DMS53 treated with DMSO at 0.1 percent for 48 hours (cell line): Measurements from ENCODE around the gene ATP8A1.

ENCODE experiments used
- DNase-seq: peaks from one replicate; lab custom pipeline; 2025; ENCODE audit not compliant: unreplicated experiment; lab: John Stamatoyannopoulos, UW

Gene ATP8A1

DNA sequence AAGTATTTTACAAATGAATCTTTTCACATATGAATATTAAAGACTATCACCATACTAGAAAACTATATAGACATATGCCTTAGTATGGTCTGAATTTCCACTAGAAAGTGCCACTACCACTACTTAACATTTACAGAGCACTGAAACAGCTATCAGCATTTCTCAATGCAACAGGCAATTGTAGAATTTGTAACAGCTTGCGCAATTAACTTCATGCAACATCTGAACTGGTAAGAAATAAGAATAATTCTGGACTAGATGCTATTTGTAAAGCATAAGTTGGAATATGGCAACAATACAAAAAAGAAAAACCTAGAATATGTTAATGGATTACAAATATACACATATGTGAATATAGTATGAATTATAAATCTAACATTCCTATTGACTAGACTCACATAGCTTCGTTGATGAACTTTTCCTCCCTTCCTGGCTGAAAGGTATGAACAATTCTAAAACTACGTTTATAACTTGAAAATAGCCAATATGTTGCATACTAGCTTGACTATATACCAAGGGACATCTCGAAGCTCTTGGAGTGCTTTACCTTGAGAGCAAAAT is 82.0 kb downstream of the ATP8A1 start:
- no peak for DNase-seq

DNA sequence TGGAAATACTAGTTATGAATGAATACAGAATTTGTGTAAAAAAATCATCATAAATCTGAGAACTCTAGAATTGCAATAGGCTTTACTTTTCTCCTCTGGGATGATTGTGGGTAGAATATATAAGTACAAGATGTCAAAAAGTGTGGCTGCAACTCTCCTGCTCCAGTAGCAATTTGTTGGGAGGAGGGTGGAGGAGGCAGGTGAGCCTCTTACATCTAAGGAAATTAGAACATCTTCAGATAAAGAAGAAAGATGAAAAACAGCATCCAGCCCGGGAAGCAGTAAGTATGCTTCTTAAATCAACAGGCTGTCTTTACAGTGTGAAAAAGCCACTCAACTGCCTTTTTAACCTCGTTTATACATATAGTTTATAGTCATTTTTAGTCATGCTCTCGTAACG is 83.7 kb downstream of the ATP8A1 start:
- DNase-seq, result no peak

DNA sequence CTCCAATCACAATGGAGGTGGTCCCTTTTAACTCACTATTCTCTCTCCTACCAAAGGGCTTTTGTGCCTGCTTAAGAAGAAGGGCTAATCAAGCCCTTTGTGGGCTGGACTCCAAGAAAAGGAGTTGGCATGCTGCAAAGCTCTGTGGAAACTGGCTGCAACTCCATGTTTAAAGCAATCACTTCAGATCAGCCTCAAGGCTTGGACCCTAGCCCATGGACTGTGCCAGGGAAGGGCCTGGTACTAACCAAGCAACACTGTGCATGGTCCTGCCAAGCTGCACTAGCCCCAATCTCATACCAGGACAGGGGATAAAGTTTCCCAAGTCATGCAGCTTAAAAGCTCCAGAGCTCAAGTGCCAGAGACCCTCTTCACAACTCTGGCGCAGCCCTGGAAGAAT is 86.7 kb downstream of the ATP8A1 start:
- no peak for DNase-seq

DNA sequence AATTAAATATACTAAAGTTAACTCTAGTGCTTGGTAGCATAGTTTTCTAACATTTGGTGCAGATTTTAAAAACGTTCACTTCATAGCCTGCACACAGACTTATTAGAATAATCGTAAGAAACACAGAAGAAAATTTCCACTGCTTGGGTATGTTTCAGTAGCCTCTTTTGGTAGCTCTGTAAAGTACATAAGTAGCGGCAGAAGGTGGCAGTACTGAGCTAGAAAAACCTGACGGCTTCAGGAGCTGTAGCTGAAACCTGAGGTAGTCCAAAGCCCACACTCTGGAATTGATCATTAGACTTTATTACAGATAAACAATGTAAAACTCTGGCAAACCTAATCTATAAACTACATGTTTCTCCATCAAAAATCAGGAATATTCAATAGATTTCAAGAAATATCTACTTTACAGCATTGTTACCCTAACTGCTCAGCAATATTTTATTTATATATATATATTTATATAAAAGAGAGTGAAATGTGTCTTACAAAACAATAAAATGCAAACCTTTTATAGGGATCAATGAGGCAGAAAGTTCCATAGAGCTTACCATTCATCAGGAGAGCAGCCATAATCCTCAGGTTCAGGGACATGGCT is 88.2 kb downstream of the ATP8A1 start:
- DNase-seq, result peak; percentile 85

DNA sequence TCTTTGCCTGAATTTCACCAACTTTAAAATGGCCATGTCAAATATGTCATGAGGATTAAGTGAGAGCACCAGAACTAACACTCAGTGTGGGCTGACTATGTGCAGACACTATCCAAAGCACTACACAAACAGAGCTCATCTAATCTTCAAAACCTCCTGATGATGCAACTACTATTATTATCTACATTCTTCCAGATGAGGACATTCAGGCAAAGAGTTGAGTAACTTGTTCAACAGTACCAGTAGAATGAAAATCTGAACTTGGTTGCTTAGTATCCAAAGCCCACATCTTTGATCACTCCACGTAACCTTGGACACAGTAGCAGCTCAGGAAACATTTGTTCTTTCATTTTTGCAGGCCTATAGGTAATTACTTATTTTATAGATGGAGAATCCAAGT is 90.1 kb downstream of the ATP8A1 start:
- DNase-seq, result no peak

DNA sequence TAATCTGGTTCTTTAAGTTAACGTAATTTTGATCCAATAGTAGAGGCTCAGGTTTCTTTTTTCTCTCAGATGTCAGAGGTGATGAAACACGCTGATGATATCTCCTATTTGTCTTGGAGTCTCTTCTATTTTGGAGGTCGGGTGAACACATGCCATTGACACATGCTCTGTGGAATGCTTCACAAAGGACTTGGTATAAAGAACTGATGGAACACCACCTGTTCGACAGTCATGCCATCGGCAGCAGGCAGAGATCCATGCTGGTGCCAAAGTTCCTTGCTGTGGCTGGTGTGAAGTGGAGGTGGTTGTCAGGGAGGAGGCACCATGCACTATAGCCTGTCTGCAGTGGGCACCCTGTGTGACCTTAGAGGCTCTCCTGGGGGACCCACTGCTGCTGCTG is 94.9 kb downstream of the ATP8A1 start:
- DNase-seq, result no peak

DNA sequence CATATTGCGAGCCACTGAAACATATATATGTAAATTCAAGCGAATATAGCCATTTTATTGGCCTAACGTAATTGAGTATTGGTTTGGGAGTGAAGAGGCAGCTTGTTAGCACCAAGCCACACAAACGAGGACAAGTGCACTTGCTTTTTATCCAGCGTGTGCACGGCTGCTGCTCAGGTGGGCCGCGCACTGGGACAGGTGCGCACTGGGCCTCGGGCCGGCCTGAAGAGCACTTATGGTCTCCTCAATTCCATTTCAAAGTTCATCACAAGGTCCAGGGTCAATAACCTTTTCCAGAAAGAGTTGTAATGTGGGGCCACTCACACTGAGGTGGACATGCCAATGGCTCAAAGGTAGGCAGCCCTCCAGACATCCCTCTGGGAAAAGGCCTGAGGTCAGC is 95.9 kb downstream of the ATP8A1 start:
- no peak for DNase-seq

DNA sequence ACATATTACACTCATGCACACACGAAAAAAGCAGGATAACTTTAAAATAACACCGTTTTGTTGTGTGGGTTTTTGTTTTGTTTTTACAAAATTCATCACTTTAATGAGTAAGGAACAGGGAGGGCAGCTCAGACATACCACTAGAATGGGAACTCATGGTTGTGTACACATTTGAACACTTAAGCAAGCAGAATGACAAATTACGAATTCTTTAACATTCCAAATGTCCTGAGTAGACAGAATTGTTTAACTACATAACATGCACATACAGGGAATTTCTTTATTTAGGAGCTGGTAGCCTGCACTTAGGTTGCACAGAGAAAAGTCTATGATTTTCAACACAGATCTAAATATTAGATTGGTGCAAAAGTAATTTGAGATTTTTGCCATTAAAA is 96.4 kb downstream of the ATP8A1 start:
- DNase-seq, result no peak

DNA sequence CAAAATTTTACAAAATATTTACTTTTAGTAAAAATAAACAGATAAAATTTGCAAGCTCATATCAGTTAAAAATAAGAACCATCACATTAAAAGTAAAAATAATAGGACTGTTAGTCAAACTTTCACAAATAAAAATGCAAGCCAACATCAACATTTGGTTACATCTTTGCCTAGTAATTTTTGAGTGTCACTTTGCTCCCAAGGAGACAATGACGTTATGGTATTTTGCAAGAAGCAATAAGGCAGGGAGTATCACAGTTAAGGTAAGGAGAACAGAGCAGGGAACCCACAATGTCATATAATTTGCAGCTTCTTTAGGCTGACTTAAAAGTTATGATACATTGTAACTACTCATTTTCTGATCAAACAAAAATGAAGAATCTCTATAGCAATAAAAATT is 98.7 kb downstream of the ATP8A1 start:
- no peak for DNase-seq

DNA sequence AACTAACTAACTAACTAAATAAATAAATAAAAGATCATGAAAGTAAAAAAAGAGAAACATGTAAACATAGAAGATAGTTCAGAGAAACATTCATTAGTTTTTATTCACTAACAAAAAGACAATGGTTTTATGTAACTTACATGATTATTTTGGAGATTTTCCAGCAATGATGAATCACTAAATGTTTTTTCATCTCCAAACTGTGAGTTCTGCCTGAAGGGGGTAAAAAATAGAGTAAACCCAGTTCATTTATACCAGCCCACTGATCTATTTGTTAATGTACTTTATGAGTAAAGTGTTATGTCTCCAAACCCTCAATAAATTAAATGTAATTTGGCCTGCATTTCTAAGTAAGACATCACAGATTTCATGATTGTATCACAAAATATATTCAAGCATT is 101.1 kb downstream of the ATP8A1 start:
- no peak for DNase-seq

DNA sequence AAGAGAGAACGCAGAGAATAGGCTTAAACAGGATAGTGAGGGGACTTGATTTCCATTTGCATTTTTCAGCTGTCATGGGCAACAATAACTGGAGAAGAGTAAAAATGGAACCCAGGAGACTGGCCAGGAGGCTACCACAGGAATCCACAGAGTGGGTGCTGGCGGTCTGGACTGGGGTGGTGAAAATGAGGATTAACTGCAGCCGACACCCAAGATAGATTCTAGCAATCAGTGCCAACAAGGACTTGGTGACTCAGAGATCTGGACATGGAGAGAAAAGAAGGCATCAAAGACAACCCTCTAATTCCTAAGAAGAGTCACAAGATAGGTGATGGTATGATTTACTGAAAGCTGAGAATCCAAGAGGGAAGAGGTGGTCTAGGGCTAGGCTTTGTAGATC is 102.8 kb downstream of the ATP8A1 start:
- no peak for DNase-seq

DNA sequence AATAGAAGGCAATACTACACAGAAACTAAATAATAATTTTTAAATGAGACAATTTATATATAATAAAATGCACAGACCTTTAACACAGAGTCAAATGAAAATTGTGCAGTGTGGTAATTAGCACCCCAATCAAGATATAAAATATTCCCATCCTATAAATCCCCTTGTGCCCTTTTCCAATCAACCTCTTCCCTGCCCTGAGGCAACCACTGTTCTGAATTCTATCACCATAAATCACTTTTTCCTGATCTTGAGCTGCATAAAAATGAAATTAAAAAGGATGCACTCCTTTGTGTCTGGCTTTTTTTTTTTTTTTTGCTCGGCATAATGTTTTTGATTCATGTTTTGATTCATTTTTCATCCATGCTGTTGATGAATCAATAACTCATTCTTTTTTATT is 107.0 kb downstream of the ATP8A1 start:
- no peak for DNase-seq

DNA sequence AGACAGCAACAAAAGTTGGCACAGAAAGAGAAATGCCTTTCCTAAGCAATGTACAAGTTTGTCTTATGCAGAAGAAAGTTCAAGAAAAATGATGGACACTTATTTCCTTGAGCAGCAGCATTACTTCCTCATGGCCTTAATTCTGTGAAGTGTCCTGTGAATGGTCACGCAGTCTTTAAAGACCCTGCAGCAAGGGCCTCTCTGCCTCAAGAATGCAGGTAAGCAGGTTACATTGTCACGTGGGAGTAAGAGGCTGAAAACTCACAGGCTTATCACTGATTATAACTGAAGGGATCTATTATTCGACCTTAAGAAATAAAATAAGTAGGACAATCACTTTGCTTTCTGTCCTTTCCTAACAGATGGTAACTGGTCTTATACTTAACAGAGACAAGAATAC is 109.1 kb downstream of the ATP8A1 start:
- DNase-seq, result no peak

DNA sequence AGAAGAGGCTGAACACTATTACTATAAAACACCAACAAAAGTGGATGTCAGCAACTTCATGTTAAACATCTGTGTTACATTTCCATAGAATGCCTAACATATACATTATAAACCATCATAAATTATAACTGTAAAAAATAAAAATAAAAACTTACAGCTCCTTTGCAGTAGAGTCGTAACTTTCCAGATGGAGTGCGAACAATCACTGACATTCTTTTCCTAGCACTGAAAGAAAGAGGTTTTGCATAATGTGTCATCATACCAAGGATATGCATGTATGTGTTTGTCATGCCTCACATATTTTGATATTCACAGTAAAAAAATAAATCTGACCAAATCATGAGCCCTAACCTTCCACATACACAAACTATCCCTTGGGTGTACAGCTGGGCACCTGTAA is 113.1 kb downstream of the ATP8A1 start:
- DNase-seq, result no peak

DNA sequence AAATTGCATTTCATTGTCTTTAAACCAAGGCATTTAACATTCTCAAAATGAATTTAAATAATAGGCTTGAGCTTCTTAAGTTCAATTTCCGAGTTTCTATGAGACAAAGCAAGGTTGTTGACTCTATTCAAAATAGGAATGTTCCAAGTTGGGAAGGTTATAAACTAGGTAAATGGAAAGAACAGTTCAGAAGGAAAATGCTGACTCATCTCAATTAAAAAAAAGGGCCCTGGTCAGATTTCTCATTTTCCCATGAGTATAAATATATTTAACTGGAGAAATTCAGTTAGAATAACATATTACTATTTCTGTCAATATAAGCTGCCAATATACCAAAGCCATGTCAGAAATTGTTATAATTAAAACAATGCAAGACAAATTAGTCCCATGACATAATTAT is 113.8 kb downstream of the ATP8A1 start:
- DNase-seq, result no peak

DNA sequence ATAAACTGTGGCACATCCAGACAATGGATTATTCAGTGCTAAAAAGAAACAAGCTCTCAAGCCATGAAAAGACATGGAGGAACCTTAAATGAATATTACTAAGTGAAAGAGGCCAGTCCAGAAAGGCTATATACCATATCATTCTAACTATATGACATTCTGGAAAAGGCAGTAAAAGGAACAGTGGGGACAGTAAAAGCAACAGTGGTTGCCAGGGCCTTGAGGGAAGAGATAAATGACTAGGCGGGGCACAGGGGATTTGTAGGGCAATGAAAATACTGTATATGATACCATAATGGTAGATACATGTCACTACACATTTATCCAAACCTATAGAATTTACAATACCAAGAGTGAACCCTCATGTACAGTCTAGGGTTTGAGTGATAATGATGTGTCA is 115.3 kb downstream of the ATP8A1 start:
- no peak for DNase-seq

DNA sequence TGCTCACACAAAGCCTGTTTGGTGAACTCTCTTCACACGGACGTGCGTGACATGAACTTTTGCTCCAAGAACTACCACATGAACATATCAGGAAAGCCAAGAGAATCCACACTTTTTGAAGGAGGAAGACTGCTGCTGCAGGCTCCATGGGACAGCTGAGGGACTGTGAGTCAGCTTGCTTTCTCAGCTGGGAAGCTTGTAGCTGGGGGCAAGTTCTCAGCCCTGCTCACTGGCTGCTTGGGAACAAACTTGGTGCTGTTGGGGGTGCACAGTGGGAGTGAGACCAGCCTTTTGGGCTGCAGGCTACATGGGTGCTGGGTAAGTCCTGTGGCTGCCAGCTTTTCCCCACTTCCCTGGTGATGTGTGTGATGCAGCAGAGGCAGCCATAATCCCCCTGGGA is 123.9 kb downstream of the ATP8A1 start:
- DNase-seq, result no peak

DNA sequence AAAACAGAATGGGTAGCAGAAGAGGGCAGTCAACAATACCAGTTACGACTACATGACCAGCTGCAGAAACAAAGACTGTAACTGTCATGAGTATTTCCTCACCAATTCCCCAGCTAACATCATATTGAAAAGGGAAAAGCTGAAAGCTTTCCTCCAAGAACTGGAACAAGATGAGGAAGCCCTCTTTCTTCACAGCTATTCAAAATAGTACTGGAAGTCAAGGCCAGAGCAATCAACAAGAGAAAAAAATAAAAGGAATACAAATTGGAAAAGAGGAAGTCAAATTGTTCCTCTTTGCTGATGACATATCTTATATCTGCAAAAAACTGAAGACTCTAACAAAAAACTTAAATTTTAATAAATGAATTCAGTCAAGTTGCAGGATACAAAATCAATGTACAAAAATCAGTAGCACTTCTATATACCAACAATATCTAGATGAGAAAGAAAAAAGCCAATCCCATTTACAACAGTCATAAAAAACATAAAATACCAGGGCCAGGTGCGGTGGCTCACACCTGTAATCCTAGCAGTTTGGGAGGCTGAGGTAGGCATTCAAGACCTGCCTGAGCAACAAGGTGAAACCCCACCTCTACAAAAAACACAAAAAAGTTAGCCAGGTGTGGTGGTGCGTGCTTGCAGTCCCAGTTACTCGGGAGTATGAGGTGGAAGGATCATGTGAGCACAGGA is 125.4 kb downstream of the ATP8A1 start:
- no peak for DNase-seq

DNA sequence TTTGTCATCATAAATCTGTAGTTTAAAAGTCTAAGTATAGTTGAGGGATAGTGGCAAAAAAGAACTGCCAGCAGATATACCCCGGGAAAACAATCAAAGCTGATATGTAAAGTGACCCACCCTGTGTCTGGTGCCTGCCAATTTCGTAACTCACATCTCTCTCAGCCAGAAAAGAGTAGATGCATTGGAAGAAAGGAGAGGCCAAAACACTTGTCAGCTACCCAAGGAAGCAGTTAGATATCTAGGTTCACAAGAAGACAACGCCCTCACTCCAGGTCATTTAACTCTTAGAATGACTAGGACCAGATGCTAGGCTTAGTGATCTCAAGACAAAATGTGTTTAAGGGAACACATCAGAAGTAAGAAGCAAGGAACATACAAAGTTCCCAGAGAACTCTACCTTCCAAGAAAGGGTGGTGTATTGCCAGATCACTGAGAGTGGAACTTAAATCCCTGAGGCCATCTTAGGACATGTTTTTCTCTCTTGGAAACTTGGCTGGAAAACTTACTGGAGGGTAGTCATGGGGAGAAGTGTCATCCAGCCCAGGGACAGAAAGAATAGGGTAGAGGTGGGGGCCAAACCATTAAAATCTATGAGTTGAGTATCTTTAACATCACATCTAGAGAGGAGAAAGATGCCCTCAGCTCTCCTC is 133.7 kb downstream of the ATP8A1 start:
- no peak for DNase-seq

DNA sequence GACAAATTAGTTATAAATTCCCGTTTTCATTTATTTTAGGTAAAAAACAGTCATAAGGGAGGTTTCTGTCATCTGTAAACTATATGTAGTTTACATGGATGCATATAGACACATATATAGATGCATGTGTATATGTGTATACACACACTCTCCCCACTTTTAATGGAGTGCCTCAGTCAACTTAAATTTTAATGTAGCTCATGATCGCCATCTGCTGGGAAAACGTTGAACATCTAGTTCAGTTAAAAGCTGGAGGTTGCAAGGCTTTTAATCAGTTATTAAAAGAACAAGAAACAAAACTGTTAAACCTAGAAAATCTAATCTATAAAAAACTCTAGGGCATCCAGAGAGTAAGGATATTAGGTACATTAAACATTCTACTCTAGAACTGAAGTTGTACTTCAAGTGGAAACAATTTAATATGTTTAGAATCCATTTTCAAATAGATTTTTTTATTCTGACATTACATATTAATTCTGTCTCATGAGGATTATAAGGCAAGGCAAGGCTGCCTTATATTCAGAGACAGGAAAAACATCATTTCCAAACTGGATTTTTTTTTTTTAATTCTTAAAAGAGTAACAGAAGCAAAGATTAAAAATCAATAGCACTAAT is 137.0 kb downstream of the ATP8A1 start:
- DNase-seq, result peak; percentile 52

DNA sequence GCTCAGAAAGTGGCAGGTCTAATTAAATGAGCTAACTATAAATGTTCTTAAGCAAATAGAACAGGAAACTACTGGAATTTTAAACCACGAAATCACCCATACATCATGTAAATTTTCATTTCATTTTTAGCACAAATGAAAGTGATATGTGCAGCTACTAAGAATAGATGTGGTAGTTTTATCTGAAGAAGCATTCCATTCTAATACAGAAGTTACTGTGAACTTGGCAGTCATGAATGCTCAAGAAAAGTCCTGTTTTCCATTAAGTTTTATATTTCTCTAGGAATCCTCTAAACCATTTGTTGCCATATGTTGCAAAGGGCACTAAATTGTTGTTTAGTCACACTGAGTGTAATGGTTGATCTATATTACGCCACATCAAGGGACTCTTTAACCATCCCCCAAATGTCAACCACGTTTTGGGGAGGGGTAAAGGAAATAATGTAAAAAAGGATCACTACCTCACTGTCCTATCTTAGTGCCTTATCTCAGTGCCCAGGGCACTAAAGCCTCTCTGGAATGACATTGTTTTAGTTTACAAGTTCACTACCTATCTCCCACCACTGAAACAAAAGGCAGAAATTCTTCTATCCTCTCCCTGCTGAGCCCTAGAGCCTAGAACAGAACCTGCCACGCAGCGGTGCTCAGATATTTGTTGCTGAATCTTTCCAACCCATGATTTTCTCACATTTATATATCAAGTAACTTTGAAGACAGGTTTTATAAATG is 141.6 kb downstream of the ATP8A1 start:
- no peak for DNase-seq
